Astrocyte (in vitro differentiated cells and primary cell): ENCODE results near the gene USP47. TPM values are rescaled to one million over a fixed set of nuclear protein-coding genes. Genes with fewer than 3 reads are reported as not detected.

ENCODE experiments used
- DNase-seq: peaks from one replicate; pipeline ENCODE4 v3.0.0-alpha.2; 2010; ENCODE audit warnings: low read depth
- FAIRE-seq: peaks from 2 replicates; lab custom pipeline; 2011; peaks lifted over from hg19 to GRCh38; lab: Jason Lieb, UNC
- H2AFZ ChIP-seq: 2 replicates; pipeline ENCODE4 v1.6.0; 2012; ENCODE audit warnings: low read depth, low read length, inconsistent platforms
- H3K27ac ChIP-seq: 2 replicates; pipeline ENCODE4 v1.5.1; 2011; ENCODE audit warnings: low read depth, low read length, inconsistent platforms
- H3K27me3 ChIP-seq: 2 replicates; pipeline ENCODE4 v1.6.0; 2011; ENCODE audit warnings: low read length, inconsistent platforms; ENCODE audit not compliant: insufficient read depth
- H3K36me3 ChIP-seq: 2 replicates; pipeline ENCODE4 v1.5.1; 2011; ENCODE audit warnings: low read length, inconsistent platforms; ENCODE audit not compliant: insufficient read depth
- H3K4me1 ChIP-seq: 2 replicates; pipeline ENCODE4 v1.5.1; 2011; ENCODE audit warnings: low read length, inconsistent platforms; ENCODE audit not compliant: insufficient read depth
- H3K4me2 ChIP-seq: 2 replicates; pipeline ENCODE4 v1.6.0; 2012; ENCODE audit warnings: low read length, inconsistent platforms
- H3K4me3 ChIP-seq: 2 replicates; pipeline ENCODE4 v1.5.1; 2011; ENCODE audit warnings: low read depth, mild to moderate bottlenecking, low read length, inconsistent platforms; ENCODE audit not compliant: insufficient read depth
- H3K79me2 ChIP-seq: 2 replicates; pipeline ENCODE4 v1.6.0; 2012; ENCODE audit warnings: mild to moderate bottlenecking, low read length, inconsistent platforms; ENCODE audit not compliant: insufficient read depth
- H3K9ac ChIP-seq: 2 replicates; pipeline ENCODE4 v1.6.0; 2012; ENCODE audit warnings: mild to moderate bottlenecking, low read length, inconsistent platforms
- H3K9me3 ChIP-seq: 2 replicates; pipeline ENCODE4 v1.5.1; 2012; ENCODE audit warnings: low read depth, mild to moderate bottlenecking, low read length, inconsistent platforms; ENCODE audit not compliant: insufficient read depth
- H4K20me1 ChIP-seq: 2 replicates; pipeline ENCODE4 v1.6.0; 2012; ENCODE audit warnings: low read length, inconsistent platforms; ENCODE audit not compliant: insufficient read depth
- H3K27ac Mint-ChIP-seq: one replicate; pipeline ENCODE4 v1.8.0; 2021; ENCODE audit warnings: mild to moderate bottlenecking, mixed read lengths; ENCODE audit not compliant: unreplicated experiment
- H3K27me3 Mint-ChIP-seq: one replicate; pipeline ENCODE4 v1.8.0; 2021; ENCODE audit warnings: low read depth, mixed read lengths; ENCODE audit not compliant: unreplicated experiment
- H3K36me3 Mint-ChIP-seq: one replicate; pipeline ENCODE4 v1.8.0; 2021; ENCODE audit warnings: low read depth, mixed read lengths; ENCODE audit not compliant: unreplicated experiment
- H3K4me1 Mint-ChIP-seq: one replicate; pipeline ENCODE4 v1.8.0; 2021; ENCODE audit warnings: low read depth, mixed read lengths; ENCODE audit not compliant: unreplicated experiment
- H3K4me3 Mint-ChIP-seq: one replicate; pipeline ENCODE4 v1.8.0; 2021; ENCODE audit warnings: mild to moderate bottlenecking, moderate library complexity, mixed read lengths; ENCODE audit not compliant: unreplicated experiment
- H3K9me3 Mint-ChIP-seq: one replicate; pipeline ENCODE4 v1.8.0; 2021; ENCODE audit warnings: mild to moderate bottlenecking, mixed read lengths; ENCODE audit not compliant: unreplicated experiment
- EZH2 ChIP-seq: IDR thresholded peaks from 2 replicates; pipeline ENCODE4 v1.6.1; 2012; ENCODE audit warnings: mild to moderate bottlenecking, low read length, inconsistent platforms; ENCODE audit not compliant: insufficient read depth
- total RNA-seq: library from RNA; stranded (reverse); gene quantifications from 2 replicates; pipeline ENCODE4 v1.2.1, GENCODE V29; 2021
- TF ChIP-seq, protein P1 (sequence below): IDR thresholded peaks from 2 replicates; pipeline ENCODE4 v1.5.1; 2011; ENCODE audit warnings: low read depth, mild to moderate bottlenecking, inconsistent platforms, low read length, moderate library complexity; ENCODE audit not compliant: insufficient read depth

USP47 gene
- total RNA-seq, 1 donor from 2014 or later: 49.5 TPM

DNA sequence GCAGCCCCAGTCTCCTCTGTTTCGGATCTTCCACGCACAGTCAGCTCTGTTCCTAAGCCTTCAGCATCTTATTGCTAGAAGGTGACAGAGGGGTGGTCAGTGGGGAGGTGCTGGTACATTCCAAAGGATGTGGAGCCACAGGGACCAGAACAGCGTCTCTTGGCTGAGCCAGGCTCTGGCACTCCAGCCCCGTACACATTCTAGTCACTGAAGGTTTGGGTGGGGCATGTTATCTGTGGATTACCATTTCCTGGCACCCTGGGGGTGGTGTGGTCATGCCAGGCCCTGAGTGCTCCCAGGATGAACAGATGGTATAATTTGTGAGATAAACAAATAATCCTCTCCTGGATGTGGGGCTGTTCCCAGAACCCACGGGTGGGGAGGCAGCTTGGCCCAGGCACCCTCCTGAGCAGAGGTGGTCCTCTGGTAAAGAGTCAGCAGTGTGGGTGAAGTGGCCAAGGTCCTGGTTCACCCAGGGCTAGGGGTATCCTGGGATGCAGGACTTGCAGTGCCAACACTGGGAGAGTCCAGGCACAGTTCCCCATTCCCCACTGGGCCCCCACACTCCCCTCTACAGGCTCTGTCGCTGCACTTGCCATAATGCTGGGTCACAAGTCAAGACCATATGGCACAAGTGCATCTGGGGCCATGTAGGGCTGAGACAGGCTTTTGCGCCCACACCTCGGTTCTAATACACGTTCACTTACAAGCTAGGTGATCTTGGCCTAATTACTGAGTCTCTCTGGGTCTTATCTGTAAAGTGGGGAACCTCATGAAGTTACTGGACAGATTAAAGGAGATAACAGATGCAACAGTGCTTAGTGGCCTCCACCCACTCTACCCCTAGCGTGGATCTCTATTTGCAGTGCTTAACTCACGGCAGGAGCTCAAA lies 133.7 kb downstream of the USP47 start:
- Histone ChIP-seq H3K4me1 (peaks cover 69% of the 10 kb centered on the region), H3K36me3 (no peaks in the 10 kb centered on the region), H3K79me2 (peaks cover 21% of the 10 kb centered on the region), H3K4me3 (no peak overlapping the region), H3K9ac (no peak overlapping the region), H3K4me2 (peak overlapping the region; percentile 68), H2AFZ (no peak overlapping the region), H4K20me1 (no peaks in the 10 kb centered on the region), H3K27ac (peak overlapping the region; percentile 85), H3K27me3 (no peaks in the 10 kb centered on the region), H3K9me3 (no peaks in the 10 kb centered on the region)
- TF ChIP-seq, protein P1, sequence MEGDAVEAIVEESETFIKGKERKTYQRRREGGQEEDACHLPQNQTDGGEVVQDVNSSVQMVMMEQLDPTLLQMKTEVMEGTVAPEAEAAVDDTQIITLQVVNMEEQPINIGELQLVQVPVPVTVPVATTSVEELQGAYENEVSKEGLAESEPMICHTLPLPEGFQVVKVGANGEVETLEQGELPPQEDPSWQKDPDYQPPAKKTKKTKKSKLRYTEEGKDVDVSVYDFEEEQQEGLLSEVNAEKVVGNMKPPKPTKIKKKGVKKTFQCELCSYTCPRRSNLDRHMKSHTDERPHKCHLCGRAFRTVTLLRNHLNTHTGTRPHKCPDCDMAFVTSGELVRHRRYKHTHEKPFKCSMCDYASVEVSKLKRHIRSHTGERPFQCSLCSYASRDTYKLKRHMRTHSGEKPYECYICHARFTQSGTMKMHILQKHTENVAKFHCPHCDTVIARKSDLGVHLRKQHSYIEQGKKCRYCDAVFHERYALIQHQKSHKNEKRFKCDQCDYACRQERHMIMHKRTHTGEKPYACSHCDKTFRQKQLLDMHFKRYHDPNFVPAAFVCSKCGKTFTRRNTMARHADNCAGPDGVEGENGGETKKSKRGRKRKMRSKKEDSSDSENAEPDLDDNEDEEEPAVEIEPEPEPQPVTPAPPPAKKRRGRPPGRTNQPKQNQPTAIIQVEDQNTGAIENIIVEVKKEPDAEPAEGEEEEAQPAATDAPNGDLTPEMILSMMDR: no peak
- TF ChIP-seq EZH2: no peak
- peaks cover 27% of the 10 kb centered on the region for H3K36me3 Mint-ChIP-seq
- DNase-seq: no peak
- no peak overlapping the region for H3K4me3 Mint-ChIP-seq
- no peaks in the 10 kb centered on the region for H3K9me3 Mint-ChIP-seq
- peaks cover 68% of the 10 kb centered on the region for H3K4me1 Mint-ChIP-seq
- no peak for FAIRE-seq
- peak overlapping the region; percentile 92 for H3K27ac Mint-ChIP-seq
- H3K27me3 Mint-ChIP-seq: no peaks in the 10 kb centered on the region

DNA sequence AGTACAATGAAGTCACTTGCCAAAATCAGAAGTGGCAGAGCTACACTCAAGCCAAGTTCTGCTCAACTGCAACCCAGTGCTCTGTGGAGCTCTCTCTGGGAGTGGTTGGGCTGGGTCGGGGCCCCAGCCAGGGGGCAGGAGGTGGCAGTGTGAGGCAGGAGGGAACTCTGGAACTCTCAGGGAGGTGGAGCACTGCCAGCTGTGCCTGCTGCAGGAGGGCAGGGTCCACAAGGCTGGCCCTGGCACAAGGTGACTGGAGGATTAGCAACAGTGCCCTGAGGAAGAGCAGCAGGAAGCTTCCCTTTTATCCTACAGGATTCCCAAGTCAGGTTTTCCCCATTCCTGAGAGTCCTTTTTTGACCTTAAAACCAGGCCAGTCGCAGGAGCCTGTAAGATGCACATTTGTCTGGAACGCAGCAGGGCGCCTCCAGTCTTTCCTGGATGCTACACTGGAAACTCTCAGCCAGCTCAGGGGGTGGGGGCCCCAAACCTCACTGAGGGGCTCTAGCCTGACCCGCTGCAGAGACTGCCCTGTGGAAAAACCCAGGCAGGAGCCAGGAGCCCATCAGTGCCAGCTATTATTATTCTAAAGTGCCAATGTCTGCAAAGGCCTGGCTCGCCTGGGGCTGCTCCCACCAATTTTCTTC lies 134.8 kb downstream of the USP47 start:
- no peak for DNase-seq

More for the DNA sequence above, 134.8 kb downstream of the USP47 start:
- no peaks in the 10 kb centered on the region for H4K20me1 ChIP-seq
- Mint-ChIP-seq H3K4me1 (peaks cover 75% of the 10 kb centered on the region), H3K4me3 (peak overlapping the region; percentile 68), H3K27me3 (no peaks in the 10 kb centered on the region), H3K27ac (peak overlapping the region; percentile 99), H3K36me3 (peaks cover 36% of the 10 kb centered on the region), H3K9me3 (peaks cover 2% of the 10 kb centered on the region)
- peaks cover 80% of the 10 kb centered on the region for H3K4me1 ChIP-seq
- H3K4me2 ChIP-seq: peak overlapping the region; percentile 68
- no peaks in the 10 kb centered on the region for H3K36me3 ChIP-seq
- peak overlapping the region; percentile 85 for H3K27ac ChIP-seq
- H3K9ac ChIP-seq: peak overlapping the region; percentile 75
- no peak for TF ChIP-seq EZH2
- TF ChIP-seq, protein P1: no peak
- H3K9me3 ChIP-seq: peaks cover 7% of the 10 kb centered on the region
- H2AFZ ChIP-seq: no peak overlapping the region
- peaks cover 19% of the 10 kb centered on the region for H3K79me2 ChIP-seq
- no peak for FAIRE-seq
- H3K27me3 ChIP-seq: no peaks in the 10 kb centered on the region
- no peak overlapping the region for H3K4me3 ChIP-seq
